ENCODE results near the gene ADGRE3. TPM values are rescaled to one million over a fixed set of nuclear protein-coding genes. Genes with fewer than 3 reads are reported as not detected.

Gene ADGRE3
- total and polyA plus RNA-seq, 3 donors from 2014 or later: 0.19 to 0.46 (median 0.31) TPM

GRCh38 chr19:14683439-14683838, 8.8 kb upstream of the ADGRE3 start:
- Histone ChIP-seq H3K27ac (no peak overlapping the region), H3K4me1 (no peaks in the 10 kb centered on the region), H3K36me3 (ENCODE audit: low read depth, missing control alignments) (no peaks in the 10 kb centered on the region), H3K9me3 (no peaks in the 10 kb centered on the region), H3K4me3 (no peak overlapping the region), H3K27me3 (no peaks in the 10 kb centered on the region)
- DNase-seq: no peak
- 44 to 60% methylated on average over 2 to 3 of the region's 3 CpGs for WGBS, 2 donors
- intact Hi-C loops (cut with DNase I; ENCODE audit: low total_unique reads): no loop called here
- TF ChIP-seq CTCF (IDR thresholded peaks at IDR 0.05) (no peak), POLR2A (IDR thresholded peaks at IDR 0.05) (no peak)

- H3K4me1 ChIP-seq: no peaks in the 10 kb centered on the region
- no peaks in the 10 kb centered on the region for H3K36me3 ChIP-seq (ENCODE audit: low read depth, missing control alignments)
- H3K27me3 ChIP-seq: no peaks in the 10 kb centered on the region
- intact Hi-C loops (cut with DNase I; ENCODE audit: low total_unique reads): no loop called here
- 86 to 98% methylated on average over 2 of the region's 2 CpGs for WGBS, 2 donors
- TF ChIP-seq CTCF (IDR thresholded peaks at IDR 0.05) (no peak), POLR2A (IDR thresholded peaks at IDR 0.05) (no peak)
- no peak overlapping the region for H3K4me3 ChIP-seq
- H3K27ac ChIP-seq: no peak overlapping the region
- no peaks in the 10 kb centered on the region for H3K9me3 ChIP-seq
- DNase-seq: no peak
These were observed 7.4 kb upstream of the ADGRE3 start for GRCh38 chr19:14682084-14682483.

- H3K4me1 ChIP-seq: no peaks in the 10 kb centered on the region
- no peaks in the 10 kb centered on the region for H3K36me3 ChIP-seq (ENCODE audit: low read depth, missing control alignments)
- TF ChIP-seq POLR2A (IDR thresholded peaks at IDR 0.05): no peak
- TF ChIP-seq CTCF (IDR thresholded peaks at IDR 0.05): no peak
- intact Hi-C loops (cut with DNase I; ENCODE audit: low total_unique reads): no loop called here
- H3K9me3 ChIP-seq: no peaks in the 10 kb centered on the region
- 83 to 91% methylated on average over 9 of the region's 9 CpGs for WGBS, 2 donors
- H3K27ac ChIP-seq: no peak overlapping the region
- no peaks in the 10 kb centered on the region for H3K27me3 ChIP-seq
- no peak for DNase-seq
- H3K4me3 ChIP-seq: no peak overlapping the region
These were observed 3.6 kb upstream of the ADGRE3 start for GRCh38 chr19:14678199-14678598.

- no peak for TF ChIP-seq CTCF (IDR thresholded peaks at IDR 0.05)
These were observed 2.8 kb upstream of the ADGRE3 start for GRCh38 chr19:14677464-14677863.

GRCh38 chr19:14676762-14677161, 2.1 kb upstream of the ADGRE3 start:
- H3K4me1 ChIP-seq: no peaks in the 10 kb centered on the region
- TF ChIP-seq CTCF (IDR thresholded peaks at IDR 0.05): no peak
- TF ChIP-seq POLR2A (IDR thresholded peaks at IDR 0.05): no peak
- no peaks in the 10 kb centered on the region for H3K36me3 ChIP-seq (ENCODE audit: low read depth, missing control alignments)
- peak overlapping the region in 1 of 2 donors; percentile 13 for H3K4me3 ChIP-seq
- H3K27me3 ChIP-seq: no peaks in the 10 kb centered on the region
- DNase-seq: no peak
- H3K9me3 ChIP-seq: no peaks in the 10 kb centered on the region
- intact Hi-C loops (cut with DNase I; ENCODE audit: low total_unique reads): no loop called here
- no peak overlapping the region for H3K27ac ChIP-seq
- WGBS, 2 donors: 64 to 77% methylated on average over 10 of the region's 10 CpGs

More at GRCh38 chr19:14677464-14677863, 2.8 kb upstream of the ADGRE3 start:
- no peak for DNase-seq
- Histone ChIP-seq H3K4me3 (no peak overlapping the region), H3K27me3 (no peaks in the 10 kb centered on the region), H3K9me3 (no peaks in the 10 kb centered on the region), H3K27ac (no peak overlapping the region), H3K4me1 (no peaks in the 10 kb centered on the region), H3K36me3 (ENCODE audit: low read depth, missing control alignments) (no peaks in the 10 kb centered on the region)
- intact Hi-C loops (cut with DNase I; ENCODE audit: low total_unique reads): no loop called here
- WGBS, 2 donors: 81 to 85% methylated on average over 6 of the region's 6 CpGs
